ENCODE data around the gene ZNF564. TPM values are rescaled to one million over a fixed set of nuclear protein-coding genes. Genes with fewer than 3 reads are reported as not detected.
A peak's percentile ranks its signal among the peaks of the same experiment; 100 is the strongest.
"Not testable (repeated sequence)": the region's sequence is repeated elsewhere in the genome, so short reads cannot be mapped to it uniquely, and the experiment has no call there.

ZNF564 gene
- total RNA-seq, result 7.9 TPM
- long read RNA-seq, transcript ZNF564-201 (4 exons, 2,935 nt), result major isoform, 15 of 19 reads
- long read RNA-seq, partial matches to known transcripts, result 0 of 19 reads
- long read RNA-seq, other reads (novel, unspliced or antisense), result 2 of 19 reads

- DNase-seq (ENCODE audit: low spot score), result peak; percentile 94
These were observed at the start of gene ZNF564 for GRCh38 chr19:12551060-12551832. ZNF564 (minus strand) TSS chr19:12551482; CDS start chr19:12551332, 150 bp downstream.

DNA sequence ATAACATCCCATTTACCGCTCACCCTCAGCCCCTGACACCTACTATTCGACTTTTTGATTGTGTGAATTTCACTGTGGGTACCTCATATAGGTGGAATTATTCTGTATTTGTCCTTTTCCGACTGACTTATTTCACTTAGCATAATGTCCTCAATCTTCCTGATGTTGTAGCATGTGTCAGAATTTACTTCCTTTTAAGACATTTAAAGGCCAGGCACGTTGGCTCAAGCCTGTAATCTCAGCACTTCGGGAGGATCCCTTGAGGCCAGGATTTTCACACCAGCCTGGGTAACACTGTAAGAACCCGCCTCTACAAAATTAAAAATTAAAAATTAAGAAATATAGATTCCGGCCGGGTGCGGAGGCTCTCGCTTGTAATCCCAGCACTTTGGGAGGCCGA, 46.3 kb upstream of the ZNF564 start:
- DNase-seq (ENCODE audit: low spot score), result no peak

GRCh38 chr19:12596927-12597548, 45.8 kb upstream of the ZNF564 start:
- DNase-seq (ENCODE audit: low spot score), result no peak

GRCh38 chr19:12596485-12596884, 45.2 kb upstream of the ZNF564 start:
- DNase-seq (ENCODE audit: low spot score), result no peak

DNA sequence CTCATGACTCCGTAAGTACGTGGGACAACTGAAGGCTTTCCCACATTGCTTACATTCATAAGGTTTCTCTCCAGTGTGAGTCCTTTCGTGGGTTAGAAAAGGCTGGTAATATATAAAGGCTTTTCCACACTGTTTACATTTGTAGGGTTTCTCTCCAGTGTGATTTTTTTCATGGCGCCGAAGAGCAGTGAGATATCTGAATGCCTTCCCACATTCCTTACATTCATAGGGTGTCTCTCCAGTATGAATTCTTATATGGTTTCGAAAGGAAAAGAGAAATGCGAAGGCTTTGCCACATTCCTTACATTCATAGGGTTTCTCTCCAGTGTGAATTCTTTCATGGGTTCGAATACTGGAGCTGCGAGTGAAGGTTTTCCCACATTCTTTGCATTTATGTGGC, 29.8 kb upstream of the ZNF564 start:
- DNase-seq (ENCODE audit: low spot score), result no peak

- DNase-seq (ENCODE audit: low spot score), result no peak
These were observed 29.0 kb upstream of the ZNF564 start for GRCh38 chr19:12580180-12580694.

DNA sequence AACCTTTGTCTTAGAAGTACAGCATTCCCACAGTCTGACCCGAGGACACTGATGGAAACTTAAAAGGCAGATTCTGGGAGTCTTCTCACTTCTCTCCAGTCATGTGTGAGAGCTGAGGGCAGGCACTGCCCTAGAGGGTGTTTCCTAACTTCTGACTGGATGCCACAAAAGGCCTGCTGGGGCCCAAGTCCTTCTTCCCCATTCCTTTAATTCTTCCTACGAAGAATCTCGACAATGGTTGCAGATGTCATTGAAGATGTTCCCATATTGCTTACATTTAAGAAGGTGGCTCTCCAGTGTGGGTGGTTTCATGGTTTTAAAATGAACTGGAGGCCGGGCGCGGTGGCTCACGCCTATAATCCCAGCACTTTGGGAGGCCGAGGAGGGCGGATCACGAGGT, 27.4 kb upstream of the ZNF564 start:
- no peak for DNase-seq (ENCODE audit: low spot score)

DNA sequence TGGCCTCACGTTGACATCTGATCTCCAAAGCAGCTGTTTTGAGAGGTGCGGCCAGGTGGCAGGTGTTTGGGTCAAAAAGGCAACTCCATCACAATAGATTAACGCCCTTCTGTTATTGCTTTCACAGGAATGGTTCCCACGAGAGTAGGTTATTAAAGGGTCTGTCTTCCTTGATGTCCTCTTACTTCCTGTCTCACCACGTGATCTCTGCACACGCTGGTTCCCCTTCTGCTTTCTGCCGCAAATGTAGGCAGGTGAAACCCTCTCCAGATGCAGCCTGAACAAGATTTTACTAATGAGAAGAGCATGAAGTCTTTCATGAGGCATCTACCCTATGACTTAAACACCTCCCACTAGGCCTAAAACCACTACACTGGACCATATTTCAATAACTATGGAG, 22.8 kb upstream of the ZNF564 start:
- no peak for DNase-seq (ENCODE audit: low spot score)

- no peak for DNase-seq (ENCODE audit: low spot score)
These were observed 16.7 kb upstream of the ZNF564 start for GRCh38 chr19:12567951-12568350.

DNA sequence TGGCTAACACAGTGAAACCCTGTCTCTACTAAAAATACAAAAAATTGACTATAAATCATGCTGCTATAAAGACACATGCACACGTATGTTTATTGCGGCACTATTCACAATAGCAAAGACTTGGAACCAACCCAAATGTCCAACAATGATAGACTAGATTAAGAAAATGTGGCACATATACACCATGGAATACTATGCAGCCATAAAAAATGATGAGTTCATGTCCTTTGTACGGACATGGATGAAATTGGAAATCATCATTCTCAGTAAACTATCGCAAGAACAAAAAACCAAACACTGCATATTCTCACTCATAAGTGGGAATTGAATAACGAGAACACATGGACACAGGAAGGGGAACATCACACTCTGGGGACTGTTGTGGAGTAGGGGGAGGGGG, 15.1 kb upstream of the ZNF564 start:
- DNase-seq (ENCODE audit: low spot score), result not testable (repeated sequence)

GRCh38 chr19:12564016-12564664, 12.9 kb upstream of the ZNF564 start:
- DNase-seq (ENCODE audit: low spot score), result peak; percentile 94

- no peak for DNase-seq (ENCODE audit: low spot score)
These were observed 4.2 kb upstream of the ZNF564 start for GRCh38 chr19:12555456-12555930.

DNA sequence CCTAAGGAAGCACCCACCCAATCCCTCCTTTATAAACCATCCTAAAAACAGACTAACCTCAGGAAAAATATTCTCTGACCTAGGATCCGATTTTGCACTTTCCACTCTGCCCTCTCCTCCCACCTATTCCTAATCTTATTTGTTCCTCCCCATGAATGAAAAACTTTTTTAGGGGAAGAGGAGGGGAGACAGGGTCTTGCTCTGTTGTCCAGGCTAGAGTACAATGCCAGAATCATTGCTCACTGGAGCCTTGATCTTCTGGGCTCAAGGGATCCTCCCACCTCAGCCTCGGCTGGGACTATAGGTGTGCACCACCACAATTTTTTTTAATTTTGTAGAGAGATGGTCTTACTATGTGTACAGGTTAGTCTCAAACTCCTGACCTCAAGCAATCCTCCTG, 4.4 kb downstream of the ZNF564 start:
- DNase-seq (ENCODE audit: low spot score), result no peak

DNA sequence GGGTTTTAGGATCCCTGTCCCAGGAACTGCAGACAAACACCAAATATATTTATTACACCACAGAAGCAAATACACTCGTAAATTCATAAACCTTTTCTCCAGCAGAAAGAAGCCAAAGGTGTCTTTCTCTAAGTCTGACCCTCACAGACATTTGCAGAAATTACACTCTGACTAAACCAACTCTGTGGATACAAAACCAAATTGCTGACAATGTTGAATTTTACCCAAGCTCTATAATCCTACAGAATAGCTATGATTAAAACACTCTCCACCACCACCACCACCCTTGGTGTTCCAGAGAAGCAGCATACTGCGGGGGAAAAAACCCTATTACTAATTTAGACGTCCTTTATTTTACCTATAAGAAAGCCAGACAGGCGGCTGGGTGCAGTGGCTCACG, 5.2 kb downstream of the ZNF564 start:
- no peak for DNase-seq (ENCODE audit: low spot score)

DNA sequence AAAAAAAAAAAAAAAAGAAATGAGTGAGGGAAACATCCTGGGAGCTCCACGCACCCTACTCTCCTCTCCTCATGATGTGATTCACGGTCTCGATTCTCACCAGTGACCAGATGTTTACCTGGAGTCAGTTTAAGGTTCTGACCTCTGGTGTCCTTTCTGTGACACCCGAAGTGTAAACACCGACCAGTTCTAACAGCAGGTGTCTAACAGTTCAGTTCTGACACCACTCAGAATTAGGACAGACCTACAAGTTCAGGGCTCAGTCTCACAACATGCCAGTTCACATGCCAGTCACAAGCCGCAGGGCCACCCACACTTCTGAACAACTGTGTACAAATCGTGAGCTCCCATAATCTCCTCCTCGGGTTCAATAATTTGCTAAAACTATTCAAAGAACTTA, 6.0 kb downstream of the ZNF564 start:
- no peak for DNase-seq (ENCODE audit: low spot score)

DNA sequence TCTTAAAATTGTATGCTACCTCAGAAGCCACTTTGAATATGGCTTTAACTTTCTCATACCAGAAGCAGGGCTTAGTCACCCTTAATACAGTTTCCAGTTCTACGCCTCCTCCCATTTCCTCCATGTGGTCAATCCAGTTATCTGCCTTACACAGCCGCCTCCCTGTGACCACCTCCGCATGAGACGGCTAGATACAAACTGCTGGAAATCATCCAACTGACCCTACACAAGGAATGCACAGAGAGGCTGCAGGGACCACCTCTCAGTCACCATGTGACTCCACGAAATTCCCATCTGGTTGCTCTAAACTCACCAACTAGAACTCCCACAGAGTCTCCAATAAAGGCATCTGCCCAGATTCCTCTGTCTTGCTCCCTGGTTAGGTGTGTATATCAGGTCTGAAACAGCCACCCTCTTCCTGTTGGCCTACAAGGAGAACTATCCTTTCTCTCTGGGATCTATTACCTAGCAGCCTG, 6.8 kb downstream of the ZNF564 start:
- no peak for DNase-seq (ENCODE audit: low spot score)

DNA sequence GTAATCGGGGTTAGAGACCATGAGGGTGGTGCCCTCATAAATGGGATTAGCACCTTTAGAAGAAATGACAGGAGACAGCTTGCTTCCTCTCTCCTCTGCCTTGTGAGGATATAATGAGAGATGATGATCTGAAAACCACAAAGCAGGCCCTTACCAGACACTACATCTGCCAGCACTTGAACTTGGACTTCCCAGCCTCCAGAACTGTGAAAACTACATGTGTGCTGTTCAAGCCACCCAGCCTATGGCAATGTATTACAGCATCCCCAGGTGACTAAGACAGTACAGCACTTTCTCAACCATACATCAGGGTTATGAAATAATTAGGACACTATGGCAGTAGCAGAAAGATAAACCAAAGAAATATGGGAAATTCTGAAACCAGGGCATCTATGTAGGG, 7.4 kb downstream of the ZNF564 start:
- no peak for DNase-seq (ENCODE audit: low spot score)

DNA sequence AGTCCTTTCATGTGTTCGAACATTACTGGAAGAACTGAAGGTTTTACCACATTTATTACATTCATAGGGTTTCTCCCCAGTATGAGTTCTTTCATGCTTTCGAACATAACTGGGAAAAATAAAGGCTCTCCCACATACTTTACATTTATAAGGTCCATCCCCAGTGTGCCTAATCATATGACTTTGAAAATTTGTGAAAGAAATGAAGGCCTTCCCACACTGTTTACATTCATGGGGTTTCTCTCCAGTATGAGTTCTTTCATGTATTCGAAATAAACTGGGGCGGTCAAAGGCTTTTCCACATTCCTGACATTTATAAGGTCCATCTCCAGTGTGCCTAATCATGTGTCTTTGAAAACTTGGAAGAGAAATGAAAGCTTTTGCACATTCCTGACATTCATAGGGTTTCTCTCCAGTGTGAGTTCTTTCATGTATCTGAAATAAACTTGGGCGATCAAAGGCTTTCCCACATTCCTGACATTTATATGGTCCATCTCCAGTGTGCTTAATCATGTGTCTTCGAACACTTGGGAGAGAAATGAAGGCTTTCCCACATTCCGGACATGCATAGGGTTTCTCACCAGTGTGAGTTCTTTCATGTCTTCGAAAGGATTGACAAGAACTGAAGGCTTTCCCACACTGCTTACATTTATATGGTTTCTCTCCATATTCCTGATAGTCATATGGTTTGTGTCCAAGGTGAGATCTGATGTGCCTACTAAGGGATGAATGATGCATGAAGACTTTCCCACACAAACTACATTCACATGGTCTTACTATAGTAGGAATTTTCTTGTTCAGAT, 24.0 kb downstream of the ZNF564 start:
- DNase-seq (ENCODE audit: low spot score), result no peak

DNA sequence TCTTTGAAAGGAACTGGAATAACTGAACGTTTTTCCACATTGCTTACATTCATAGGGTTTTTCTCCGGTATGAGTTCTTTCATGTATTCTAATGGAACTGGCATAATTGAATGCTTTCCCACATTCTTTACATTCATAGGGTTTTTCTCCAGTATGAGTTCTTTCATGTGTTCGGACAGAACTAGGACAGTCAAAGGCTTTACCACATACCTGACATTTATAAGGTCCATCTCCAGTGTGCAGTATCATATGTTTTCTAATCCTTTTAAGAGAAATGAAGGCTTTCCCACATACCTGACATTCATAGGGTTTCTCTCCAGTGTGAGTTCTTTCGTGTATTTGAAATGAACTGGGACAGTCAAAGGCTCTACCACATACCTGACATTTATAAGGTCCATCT, 24.7 kb downstream of the ZNF564 start:
- no peak for DNase-seq (ENCODE audit: low spot score)

GRCh38 chr19:12521996-12522395, 29.3 kb downstream of the ZNF564 start:
- no peak for DNase-seq (ENCODE audit: low spot score)

- DNase-seq (ENCODE audit: low spot score), result no peak
These were observed 37.7 kb downstream of the ZNF564 start for GRCh38 chr19:12513531-12514061.

Data from mesenteric fat pad (tissue), 1 donor.